PC-3 (cell line): ENCODE data around the gene INPP5F. TPM values are rescaled to one million over a fixed set of nuclear protein-coding genes. Genes with fewer than 3 reads are reported as not detected.

Experiments used
- ATAC-seq: fragments of 200-7000 bp; cut with Tn5 transposase; 2 replicates; pipeline ENCODE4 v1.9.1; 2020; ENCODE audit warnings: mild to moderate bottlenecking, moderate library complexity
- BruUV-seq: library from RNA; stranded (reverse); fragments of 400-500 nt; replicated peaks from 2 replicates; lab custom pipeline; 2021; lab: Mats Ljungman, UMichigan
- CTCF ChIA-PET: fragments of 300-600 bp; sonication (Branson Sonifier 250); formaldehyde crosslinking; loops from one replicate; lab custom pipeline; 2022; ENCODE audit warnings: antibody characterized with exemption; lab: Charles Lee
- POLR2A ChIA-PET: fragments of 300-600 bp; sonication (Branson Sonifier 250); formaldehyde crosslinking; loops from one replicate; lab custom pipeline; 2022; ENCODE audit warnings: antibody characterized with exemption; ENCODE audit not compliant: unreplicated experiment; lab: Charles Lee
- DNase-seq: peaks from one replicate; pipeline ENCODE4 v3.0.0-alpha.2; 2015
- H2AFZ ChIP-seq: fragments of 300-600 bp; sonication (generic); 2 replicates; pipeline ENCODE4 v1.6.0; 2016; ENCODE audit warnings: antibody characterized with exemption, low read length
- H3F3A ChIP-seq: fragments of 300-600 bp; sonication (generic); one replicate; pipeline ENCODE4 v1.6.0; 2017; ENCODE audit warnings: antibody characterized with exemption, low read length, control low read depth, mild to moderate bottlenecking; ENCODE audit not compliant: unreplicated experiment
- H3K27ac ChIP-seq: fragments of 300-600 bp; sonication (generic); 2 replicates; pipeline ENCODE4 v1.5.1; 2016; ENCODE audit warnings: mild to moderate bottlenecking, low read length
- H3K27me3 ChIP-seq: fragments of 300-600 bp; sonication (generic); 2 replicates; pipeline ENCODE4 v1.6.1; 2016; ENCODE audit warnings: low read length, mixed read lengths
- H3K36me3 ChIP-seq: fragments of 300-600 bp; sonication (generic); 2 replicates; pipeline ENCODE4 v1.6.1; 2016; ENCODE audit warnings: low read depth, mixed run types, low read length, mixed read lengths
- H3K4me1 ChIP-seq: fragments of 300-600 bp; sonication (generic); 2 replicates; pipeline ENCODE4 v1.5.1; 2016; ENCODE audit warnings: low read length; ENCODE audit not compliant: insufficient read depth
- H3K4me2 ChIP-seq: fragments of 300-600 bp; sonication (generic); 2 replicates; pipeline ENCODE4 v1.6.0; 2016; ENCODE audit warnings: low read length
- H3K4me3 ChIP-seq: fragments of 300-600 bp; sonication (generic); 2 replicates; pipeline ENCODE4 v1.5.1; 2016; ENCODE audit warnings: mild to moderate bottlenecking, low read length, mixed read lengths
- H3K79me2 ChIP-seq: fragments of 300-600 bp; sonication (generic); 2 replicates; pipeline ENCODE4 v1.6.1; 2017; ENCODE audit warnings: low read length, mixed read lengths
- H3K9ac ChIP-seq: fragments of 300-600 bp; sonication (generic); 2 replicates; pipeline ENCODE4 v1.6.0; 2016; ENCODE audit warnings: mild to moderate bottlenecking, low read length
- H3K9me2 ChIP-seq: fragments of 300-600 bp; sonication (generic); replicated peaks from 2 replicates; pipeline ENCODE4 v1.6.1; 2016; ENCODE audit warnings: mixed run types, low read length, mixed read lengths
- H3K9me3 ChIP-seq: fragments of 300-600 bp; sonication (generic); 2 replicates; pipeline ENCODE4 v1.6.1; 2016; ENCODE audit warnings: low read length, mixed read lengths
- H4K20me1 ChIP-seq: fragments of 300-600 bp; sonication (generic); 2 replicates; pipeline ENCODE4 v1.6.1; 2016; ENCODE audit warnings: low read length, mixed read lengths
- CTCF ChIP-seq: fragments of 300-600 bp; sonication (generic); conservative IDR thresholded peaks from 2 replicates; pipeline ENCODE4 v1.5.1; 2017; ENCODE audit warnings: antibody characterized with exemption, low read depth, mild to moderate bottlenecking, low read length
- EZH2 ChIP-seq: fragments of 300-600 bp; sonication (generic); IDR thresholded peaks from one replicate; pipeline ENCODE4 v1.6.1; 2017; ENCODE audit warnings: antibody characterized with exemption, mild to moderate bottlenecking, low read length; ENCODE audit not compliant: unreplicated experiment
- EZH2phosphoT487 ChIP-seq: fragments of 300-600 bp; sonication (generic); IDR thresholded peaks from 2 replicates; pipeline ENCODE4 v1.6.1; 2018; ENCODE audit warnings: mild to moderate bottlenecking, antibody characterized with exemption, low read length, borderline replicate concordance
- intact Hi-C: fragments of 100-400 bp; cut with micrococcal nuclease; formaldehyde crosslinking; loops from 2 replicates; pipeline ENCODE4 v1.9.0; 2023
- total RNA-seq: library from RNA; depleted of rRNA; stranded (reverse); fragments of >200 nt; gene quantifications from 2 replicates; pipeline ENCODE4 v1.2.3, GENCODE V29; 2014

The INPP5F gene
- total RNA-seq, 1 experiment from 2014 or later, result 8.2 TPM

GRCh38 chr10:119755446-119755845, 29.6 kb downstream of the INPP5F start:
- no peak for DNase-seq
- no peak overlapping the region for H3K27ac ChIP-seq
- no peak for TF ChIP-seq EZH2
- TF ChIP-seq CTCF, result no peak
- TF ChIP-seq EZH2phosphoT487, result no peak
- H3K27me3 ChIP-seq, result no peaks in the 10 kb centered on the region
- ChIA-PET CTCF (no interaction called here), POLR2A (no interaction called here)
- intact Hi-C loops, result no loop called here
- H3K9ac ChIP-seq, result no peak overlapping the region
- H3K9me3 ChIP-seq, result no peaks in the 10 kb centered on the region
- H3K79me2 ChIP-seq, result no peaks in the 10 kb centered on the region
- H3K36me3 ChIP-seq, result no peaks in the 10 kb centered on the region
- no peak overlapping the region for H3K4me3 ChIP-seq
- no peaks in the 10 kb centered on the region for H3F3A ChIP-seq
- no peak for ATAC-seq
- no peak overlapping the region for H3K4me2 ChIP-seq
- peaks cover under 1% of the 10 kb centered on the region; the same call in 1 of the 2 replicates for H3K4me1 ChIP-seq
- no TSS peak for BruUV-seq
- H3K9me2 ChIP-seq, result no peaks in the 10 kb centered on the region
- H4K20me1 ChIP-seq, result no peaks in the 10 kb centered on the region
- no peak overlapping the region for H2AFZ ChIP-seq

GRCh38 chr10:119758448-119759195, 32.8 kb downstream of the INPP5F start:
- POLR2A ChIA-PET, result no interaction called here

More at GRCh38 chr10:119758448-119759195, 32.8 kb downstream of the INPP5F start:
- Histone ChIP-seq H3K27ac (no peak overlapping the region), H3K9me2 (no peaks in the 10 kb centered on the region), H3K9ac (no peak overlapping the region), H2AFZ (no peak overlapping the region), H3K79me2 (no peaks in the 10 kb centered on the region), H3K36me3 (no peaks in the 10 kb centered on the region), H3K27me3 (no peaks in the 10 kb centered on the region), H3F3A (no peaks in the 10 kb centered on the region), H3K4me1 (peaks cover 13% of the 10 kb centered on the region), H3K4me3 (no peak overlapping the region), H3K9me3 (no peaks in the 10 kb centered on the region), H3K4me2 (no peak overlapping the region), H4K20me1 (no peaks in the 10 kb centered on the region)
- no peak for DNase-seq
- ATAC-seq, result no peak
- no TSS peak for BruUV-seq
- intact Hi-C loops, result no loop called here
- CTCF ChIA-PET, result no interaction called here
- TF ChIP-seq EZH2 (no peak), CTCF (no peak), EZH2phosphoT487 (no peak)
